ENCODE results near the gene ADORA1.

DNA sequence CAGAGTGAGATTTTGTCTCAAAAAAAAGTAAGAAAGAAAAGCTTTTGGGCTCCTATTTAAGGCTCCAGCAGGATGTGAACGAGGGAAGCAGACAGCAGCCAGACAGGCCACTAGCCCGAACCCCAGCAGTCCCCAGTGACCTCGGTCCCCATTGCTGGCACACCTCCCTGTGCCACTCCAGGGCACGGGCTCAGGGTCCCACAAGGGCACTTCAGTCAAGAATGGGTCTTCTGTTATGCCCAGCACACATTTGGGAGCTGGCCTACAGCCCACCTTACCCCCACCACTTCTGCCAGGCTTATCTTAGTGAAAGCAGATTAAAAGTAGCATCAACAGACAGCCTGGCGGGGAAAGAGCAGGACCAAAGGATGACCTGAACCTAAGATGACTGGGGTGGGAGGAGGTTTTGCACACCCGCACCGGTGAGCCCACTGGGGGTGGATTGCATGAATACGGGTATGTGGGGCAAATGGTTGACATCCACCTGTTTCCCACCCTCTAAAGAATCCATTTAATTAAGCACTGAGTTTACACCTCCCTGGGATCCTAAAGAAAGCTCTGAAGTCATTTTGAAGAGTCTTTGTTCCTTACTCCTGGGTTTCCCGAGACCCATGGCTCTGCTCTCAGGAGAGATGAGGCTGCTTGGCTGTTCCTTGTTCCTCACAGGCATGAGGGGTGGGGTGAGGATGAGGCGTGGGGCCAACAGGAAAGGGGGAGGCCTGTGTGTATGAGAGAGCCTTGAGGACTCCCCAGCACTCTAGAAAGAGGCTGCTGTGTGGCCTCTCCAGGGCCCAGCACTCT lies 54.3 kb downstream of the ADORA1 start:
- TF ChIP-seq SIN3A (IDR thresholded peaks at IDR 0.05; ENCODE audit: borderline replicate concordance, insufficient read depth, low read length) = no peak
- TF ChIP-seq POLR2AphosphoS5 (IDR thresholded peaks at IDR 0.05; ENCODE audit: low read depth, low read length) = no peak

Data from PFSK-1 (cell line).